Ovary (tissue), 9 donors: ENCODE measurements around the gene MRPL17. TPM values are rescaled to one million over a fixed set of nuclear protein-coding genes. Genes with fewer than 3 reads are reported as not detected.

Experiments used
- DNase-seq, 5 donors: peaks; one replicate each; pipeline ENCODE4 v3.0.0-alpha.2; 2019 to 2020
- H3K27ac ChIP-seq, 2 donors: fragments of 200-600 bp; one replicate each; pipeline versions ENCODE4 v1.5.1 to v1.8.0; 2019 to 2022
- H3K27me3 ChIP-seq: fragments of 200-600 bp; one replicate; pipeline ENCODE4 v1.8.0; 2022
- H3K36me3 ChIP-seq: fragments of 200-600 bp; sonication (generic); one replicate; pipeline ENCODE4 v1.5.1; 2019
- H3K4me1 ChIP-seq: one replicate; pipeline ENCODE4 v1.8.1; 2013; ENCODE audit warnings: mild to moderate bottlenecking, moderate library complexity; ENCODE audit not compliant: insufficient read depth
- H3K4me3 ChIP-seq: fragments of 200-600 bp; sonication (generic); one replicate; pipeline ENCODE4 v1.5.1; 2017
- H3K9me3 ChIP-seq, 2 donors: fragments of 200-600 bp in 1 of 2; sonication (generic) in 1 of 2; one replicate each; pipeline versions ENCODE4 v1.5.1 to v1.8.1; 2013 to 2019; ENCODE audit warnings: mild to moderate bottlenecking in 1 of 2, moderate library complexity in 1 of 2
- CTCF ChIP-seq, 3 donors: fragments of 450-650 bp in 2 of 3; fragments of 200-600 bp in 1 of 3; IDR thresholded peaks; one replicate each; pipeline versions ENCODE4 v1.5.1 to v1.8.0; 2016 to 2022; ENCODE audit warnings: antibody characterized with exemption in 3 of 3, mild to moderate bottlenecking in 1 of 3
- EP300 ChIP-seq: sonication (generic); formaldehyde crosslinking; IDR thresholded peaks from one replicate; pipeline ENCODE4 v1.6.1; 2017; ENCODE audit warnings: antibody characterized with exemption
- POLR2A ChIP-seq: fragments of 450-650 bp; IDR thresholded peaks from one replicate; pipeline ENCODE4 v1.6.1; 2017; ENCODE audit warnings: antibody characterized with exemption, mild to moderate bottlenecking, moderate library complexity
- WGBS, 3 donors: extraction: QIAGEN DNeasy Blood & Tissue Kit in 1 of 3; methylation state at CpG; one replicate each; pipeline versions ENCODE4 v1.1.5 to v1.1.7; 2013 to 2017; 5-methylcytosine and 5-hydroxymethylcytosine counted together
- intact Hi-C, 4 donors: fragments of 100-400 bp; cut with DNase I; formaldehyde crosslinking; loops; one replicate each; pipeline versions ENCODE4 v1.11.0 to v1.15.1; 2022 to 2023
- polyA plus RNA-seq, 2 donors: library from polyadenylated mRNA; stranded (reverse); fragments of 200-250 nt in 1 of 2; fragments of 350-450 nt in 1 of 2; fragmentation: Illumina TruSeq in 1 of 2; extraction: RNeasy Lipid Tissue Mini Kit (QIAGEN cat#74804) in 1 of 2; gene quantifications; one replicate each; pipeline ENCODE4 v1.2.3, GENCODE V29; 2013 to 2014
- total RNA-seq, 7 donors: library from RNA; depleted of rRNA in 2 of 7; stranded (reverse); fragments of >200 nt in 2 of 7; fragmentation: NEBNext Ultra II Directional in 3 of 7; extraction: Animal tissue kit (Norgen Biotek cat#: 25700) in 3 of 7; gene quantifications; one replicate each; pipeline versions ENCODE4 v1.1.0 to v1.2.4, GENCODE V29; 2016 to 2023
- donor health status: DM: no; HTN: no; CAD: no; lungs with moderate emphysema.
- donor health status: DM: no; HTN: no; CAD: no.
- donor health status: Bipolar disorder and iron deficiency.
- donor health status: DM: yes; HTN: yes; CAD: no.
- donor health status: DM: no; HTN: no; CAD: no.
- donor health status: DM: yes; HTN: yes; CAD: no.

The MRPL17 gene
- total and polyA plus RNA-seq, 9 donors, result 23.0 to 37.9 (median 30.1) TPM

DNA sequence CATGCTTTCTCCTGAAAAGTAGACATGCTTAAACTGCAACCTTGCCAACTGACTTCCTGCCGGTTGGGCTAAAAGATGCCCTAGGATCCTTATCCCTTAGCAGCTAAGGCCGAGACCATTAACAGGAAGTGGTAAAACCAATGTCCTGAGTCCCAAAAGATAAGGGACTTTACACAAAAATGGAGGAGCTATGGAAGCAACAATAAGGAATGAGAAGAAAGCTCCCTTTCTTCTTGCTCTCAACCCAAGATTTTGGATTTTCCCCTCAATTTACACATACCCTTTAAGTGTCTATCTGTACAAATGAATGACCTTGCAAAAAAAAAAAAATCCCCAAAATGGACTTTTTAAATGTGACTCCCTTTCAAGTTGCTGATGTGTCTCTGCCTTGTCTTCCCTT is 11.1 kb downstream of the MRPL17 start:
- no peaks in the 10 kb centered on the region for H3K27me3 ChIP-seq
- WGBS, 3 donors, result 81 to 85% (median 83%) methylated on average over 2 of the region's 2 CpGs
- H3K9me3 ChIP-seq, result no peaks in the 10 kb centered on the region
- H3K27ac ChIP-seq, result no peak overlapping the region
- no peak for DNase-seq
- TF ChIP-seq EP300 (no peak), CTCF (IDR thresholded peaks at IDR 0.05) (no peak), POLR2A (no peak)
- H3K4me3 ChIP-seq, result no peak overlapping the region
- no peaks in the 10 kb centered on the region for H3K4me1 ChIP-seq
- H3K36me3 ChIP-seq, result no peaks in the 10 kb centered on the region
- intact Hi-C loops, result no loop called here

DNA sequence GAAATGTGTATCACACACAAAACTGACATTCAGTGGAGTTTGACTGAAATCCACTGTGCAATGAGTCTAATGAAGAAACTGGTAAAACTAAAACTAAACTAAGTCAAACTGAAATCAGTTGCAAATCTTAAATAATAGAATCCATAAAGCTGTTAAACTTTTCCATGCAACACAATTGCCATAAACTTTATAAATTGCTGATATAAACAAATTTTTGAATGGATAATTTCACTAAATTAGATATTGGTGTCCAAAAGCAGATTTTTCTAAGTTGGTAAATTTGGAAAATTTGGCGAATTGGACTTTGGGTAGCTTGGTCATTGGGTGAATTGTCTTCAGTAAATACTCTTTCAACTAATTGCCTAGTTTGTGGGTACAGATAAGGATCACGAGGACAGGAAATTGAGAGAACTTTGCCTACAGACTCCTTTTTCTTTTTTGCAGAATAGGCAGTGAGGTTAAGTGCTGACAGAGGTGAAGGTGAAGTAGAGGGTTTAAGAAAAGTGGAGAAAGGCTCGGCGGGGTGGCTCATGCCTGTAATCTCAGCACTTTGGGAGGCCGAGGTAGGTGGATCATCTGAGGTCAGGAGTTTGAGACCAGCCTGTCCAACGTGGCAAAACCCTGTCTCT is 12.8 kb downstream of the MRPL17 start:
- DNase-seq, result no peak
- 80 to 85% (median 81%) methylated on average over 6 of the region's 6 CpGs for WGBS, 3 donors
- Histone ChIP-seq H3K9me3 (no peaks in the 10 kb centered on the region), H3K27me3 (no peaks in the 10 kb centered on the region), H3K4me3 (no peak overlapping the region), H3K27ac (no peak overlapping the region), H3K36me3 (no peaks in the 10 kb centered on the region), H3K4me1 (no peaks in the 10 kb centered on the region)
- intact Hi-C loops, result no loop called here
- TF ChIP-seq EP300 (no peak), POLR2A (no peak), CTCF (IDR thresholded peaks at IDR 0.05) (no peak)

DNA sequence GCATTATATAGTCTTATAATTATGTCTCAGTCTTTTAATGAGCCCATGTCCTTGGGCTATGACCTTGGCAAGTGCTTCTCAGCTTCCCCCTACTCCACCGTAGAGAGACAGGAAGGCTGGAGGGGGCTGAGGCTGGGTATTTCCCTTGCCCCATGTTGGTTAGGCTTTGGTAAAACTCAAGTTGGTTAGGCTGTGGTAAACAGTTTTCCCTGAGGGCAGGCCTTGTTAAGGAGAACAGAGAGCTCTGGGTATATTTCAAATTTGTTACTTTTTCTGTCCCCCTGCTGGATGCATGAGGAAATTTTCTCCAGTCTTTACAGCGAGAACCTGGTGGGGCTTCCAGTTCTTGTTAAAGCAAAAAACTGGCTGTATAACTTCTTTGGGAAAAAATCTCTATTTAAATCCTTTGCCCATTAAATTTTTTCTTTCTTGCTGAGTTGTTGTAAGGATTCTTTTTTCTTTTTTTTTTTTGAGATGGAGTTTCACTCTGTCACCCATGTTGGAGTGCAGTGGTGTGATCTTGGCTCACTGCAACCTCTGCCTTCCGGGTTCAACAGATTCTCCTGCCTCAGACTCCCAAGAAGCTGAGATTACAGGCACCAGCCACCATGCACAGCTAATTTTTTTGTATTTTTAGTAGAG is 15.3 kb downstream of the MRPL17 start:
- no peaks in the 10 kb centered on the region for H3K4me1 ChIP-seq
- no peaks in the 10 kb centered on the region for H3K27me3 ChIP-seq
- TF ChIP-seq EP300 (no peak), CTCF (IDR thresholded peaks at IDR 0.05) (peak in 1 of 3 donors; percentile 12)
- DNase-seq, result no peak
- 65 to 67% (median 66%) methylated on average over 3 of the region's 3 CpGs for WGBS, 3 donors
- H3K9me3 ChIP-seq, result no peaks in the 10 kb centered on the region
- H3K4me3 ChIP-seq, result no peak overlapping the region
- intact Hi-C loops, result no loop called here
- H3K36me3 ChIP-seq, result no peaks in the 10 kb centered on the region
- H3K27ac ChIP-seq, result no peak overlapping the region

DNA sequence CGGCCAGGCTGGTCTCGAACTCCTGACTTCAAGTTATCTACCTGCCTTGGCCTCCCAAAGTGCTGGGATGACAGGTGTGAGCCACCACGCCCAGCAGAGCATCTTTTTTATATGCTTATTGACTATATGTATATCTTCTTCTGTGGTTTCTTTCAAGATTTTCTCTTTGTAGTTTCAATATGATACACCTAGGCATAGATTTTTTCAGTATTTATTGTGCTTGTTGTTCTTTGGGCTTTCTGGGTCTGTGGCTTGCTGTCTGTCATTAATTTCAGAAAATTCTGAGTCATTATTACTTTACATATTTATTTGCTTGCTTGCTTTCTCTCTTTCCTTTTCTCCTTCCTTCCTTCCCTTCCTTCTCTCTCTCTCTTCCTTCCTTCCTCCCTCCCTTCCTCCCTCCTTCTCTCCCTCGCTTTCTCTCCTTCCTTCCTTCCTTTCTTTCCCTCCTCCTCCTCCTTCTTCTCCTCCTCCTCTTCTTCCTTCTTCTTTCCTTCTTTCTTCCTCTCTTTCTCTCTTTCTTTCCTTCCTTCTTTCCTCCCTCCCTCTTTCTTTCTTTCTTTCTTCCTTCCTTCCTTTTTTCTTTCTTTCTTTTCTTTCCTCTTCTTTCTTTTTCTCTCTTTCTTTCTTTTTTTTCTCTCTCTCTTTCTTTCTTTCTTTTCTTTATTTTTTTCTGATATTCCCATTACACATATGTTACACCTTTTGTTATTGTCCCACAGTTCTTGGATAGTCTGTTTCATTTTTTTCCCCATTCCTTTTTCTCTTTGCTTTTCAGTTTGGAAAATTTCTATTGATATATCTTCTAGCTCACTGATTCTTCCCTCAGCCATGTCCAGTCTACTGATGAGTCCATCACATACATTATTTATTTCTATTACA is 16.6 kb downstream of the MRPL17 start:
- H3K27ac ChIP-seq, result no peak overlapping the region
- intact Hi-C loops, result no loop called here
- H3K4me1 ChIP-seq, result no peaks in the 10 kb centered on the region
- H3K4me3 ChIP-seq, result no peak overlapping the region
- 89 to 94% (median 93%) methylated on average over 4 of the region's 4 CpGs for WGBS, 3 donors
- no peaks in the 10 kb centered on the region for H3K27me3 ChIP-seq
- H3K9me3 ChIP-seq, result no peaks in the 10 kb centered on the region
- no peak for DNase-seq
- TF ChIP-seq POLR2A, result no peak
- TF ChIP-seq EP300, result no peak
- TF ChIP-seq CTCF (IDR thresholded peaks at IDR 0.05), result no peak
- H3K36me3 ChIP-seq, result no peaks in the 10 kb centered on the region
